Measurements from ENCODE around the gene OMG.
A peak's percentile ranks its signal among the peaks of the same experiment; 100 is the strongest.
"Not testable (repeated sequence)": the region's sequence is repeated elsewhere in the genome, so short reads cannot be mapped to it uniquely, and the experiment has no call there.

The OMG gene

GRCh38 chr17:31308372-31309334, 11.6 kb upstream of the OMG start:
- no peak for DNase-seq

GRCh38 chr17:31307640-31308039, 10.6 kb upstream of the OMG start:
- no peak for DNase-seq

GRCh38 chr17:31299624-31300023, 2.6 kb upstream of the OMG start:
- no peak for DNase-seq

- no peak for DNase-seq
Observed at GRCh38 chr17:31296142-31296541, 897 bp downstream of the OMG start.

- DNase-seq, result no peak
Observed at GRCh38 chr17:31295489-31295871, 1.6 kb downstream of the OMG start.

- DNase-seq, result no peak
Observed at GRCh38 chr17:31294820-31295488, 2.1 kb downstream of the OMG start.

- no peak for DNase-seq
Observed at GRCh38 chr17:31294231-31294630, 2.8 kb downstream of the OMG start.

GRCh38 chr17:31293581-31293980, 3.5 kb downstream of the OMG start:
- DNase-seq, result no peak

- DNase-seq, result no peak
Observed at GRCh38 chr17:31291820-31292219, 5.2 kb downstream of the OMG start.

- no peak for DNase-seq
Observed at GRCh38 chr17:31289790-31290189, 7.2 kb downstream of the OMG start.

GRCh38 chr17:31287932-31288331, 9.1 kb downstream of the OMG start:
- DNase-seq, result not testable (repeated sequence)

- DNase-seq, result no peak
Observed at GRCh38 chr17:31286587-31286986, 10.5 kb downstream of the OMG start.

GRCh38 chr17:31283841-31284240, 13.2 kb downstream of the OMG start:
- DNase-seq, result no peak

GRCh38 chr17:31281061-31281460, 16.0 kb downstream of the OMG start:
- DNase-seq, result no peak

- no peak for DNase-seq
Observed at GRCh38 chr17:31279401-31279800, 17.6 kb downstream of the OMG start.

- DNase-seq, result no peak
Observed at GRCh38 chr17:31275116-31275515, 21.9 kb downstream of the OMG start.

GRCh38 chr17:31274252-31274651, 22.8 kb downstream of the OMG start:
- no peak for DNase-seq

GRCh38 chr17:31273516-31273915, 23.5 kb downstream of the OMG start:
- DNase-seq, result no peak

- no peak for DNase-seq
Observed at GRCh38 chr17:31272803-31273202, 24.2 kb downstream of the OMG start.

GRCh38 chr17:31272236-31272635, 24.8 kb downstream of the OMG start:
- DNase-seq, result no peak

GRCh38 chr17:31269578-31269983, 27.5 kb downstream of the OMG start:
- peak; percentile 53 for DNase-seq

- no peak for DNase-seq
Observed at GRCh38 chr17:31269036-31269577, 27.9 kb downstream of the OMG start.

GRCh38 chr17:31266042-31266441, 31.0 kb downstream of the OMG start:
- DNase-seq, result no peak

- not testable (repeated sequence) for DNase-seq
Observed at GRCh38 chr17:31262923-31263322, 34.1 kb downstream of the OMG start.

All from femur (tissue), 1 donor.